GM19193 (cell line): Measurements from ENCODE around the gene SCYL1.

Experiments used
- POLR2A ChIP-seq: IDR thresholded peaks from 4 replicates; pipeline ENCODE4 v1.6.1; 2011; ENCODE audit not compliant: insufficient read depth, insufficient read length; ENCODE audit errors: extremely low read depth

Gene SCYL1

DNA sequence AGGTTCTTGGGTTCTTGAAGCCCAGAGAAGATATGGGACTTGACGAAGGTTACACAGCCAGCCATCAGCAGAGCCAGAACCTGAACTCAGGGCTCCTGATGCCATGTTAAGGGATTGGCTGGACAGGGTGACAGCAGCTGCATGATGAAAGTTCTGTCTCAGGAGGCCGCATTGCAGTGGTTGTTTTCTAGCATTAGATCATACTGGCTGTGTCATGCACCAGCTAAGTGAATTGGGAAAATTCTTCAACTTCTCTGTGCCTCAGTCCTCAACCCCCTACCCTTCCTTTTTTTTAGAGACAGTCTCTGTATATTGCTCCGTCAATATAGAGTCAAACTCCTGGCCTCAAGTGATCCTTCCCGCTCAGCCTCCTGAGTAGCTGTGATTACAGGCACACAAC is 38.7 kb downstream of the SCYL1 start:
- no peak for TF ChIP-seq POLR2A

DNA sequence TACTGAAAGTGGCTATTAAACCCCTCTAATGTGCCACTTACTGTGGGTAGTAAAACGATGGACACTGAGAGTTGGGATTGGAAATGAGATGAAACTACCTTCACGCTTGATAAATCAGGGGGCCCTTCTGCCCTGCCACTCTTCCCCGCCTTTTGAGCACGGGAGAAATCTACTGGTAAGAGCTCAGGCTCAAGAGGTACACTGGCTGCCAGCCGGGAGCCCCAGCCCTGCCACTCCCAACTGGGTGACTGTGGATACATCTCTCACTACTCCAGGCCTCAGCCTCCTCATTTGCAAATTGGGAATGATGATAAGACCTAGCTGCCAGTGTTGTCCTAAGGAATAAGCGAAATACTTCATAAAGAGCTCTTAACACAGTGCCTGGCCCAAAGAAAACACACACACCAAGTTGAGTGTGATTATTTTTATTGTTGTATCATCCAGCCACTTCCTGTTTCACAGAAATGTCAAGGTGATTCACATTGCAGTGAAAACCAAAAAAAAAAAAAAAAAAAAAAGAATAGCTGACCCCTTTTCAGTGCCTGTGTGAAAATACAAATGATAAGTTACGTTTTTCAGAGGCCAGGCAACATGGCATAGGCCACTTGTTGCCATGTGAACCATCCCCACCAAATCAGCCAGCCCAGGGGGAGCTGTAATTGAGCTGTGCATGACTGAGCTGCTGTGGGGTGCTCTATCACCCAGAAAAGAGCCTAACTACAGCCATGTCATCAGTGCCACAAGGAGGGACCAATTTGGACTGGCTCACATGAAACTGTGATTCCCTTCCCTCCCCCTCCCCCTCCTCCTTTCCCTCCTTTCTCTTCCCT is 41.0 kb downstream of the SCYL1 start:
- TF ChIP-seq POLR2A, result no peak

- no peak for TF ChIP-seq POLR2A
These were observed 44.5 kb downstream of the SCYL1 start for GRCh38 chr11:65569164-65569972.

DNA sequence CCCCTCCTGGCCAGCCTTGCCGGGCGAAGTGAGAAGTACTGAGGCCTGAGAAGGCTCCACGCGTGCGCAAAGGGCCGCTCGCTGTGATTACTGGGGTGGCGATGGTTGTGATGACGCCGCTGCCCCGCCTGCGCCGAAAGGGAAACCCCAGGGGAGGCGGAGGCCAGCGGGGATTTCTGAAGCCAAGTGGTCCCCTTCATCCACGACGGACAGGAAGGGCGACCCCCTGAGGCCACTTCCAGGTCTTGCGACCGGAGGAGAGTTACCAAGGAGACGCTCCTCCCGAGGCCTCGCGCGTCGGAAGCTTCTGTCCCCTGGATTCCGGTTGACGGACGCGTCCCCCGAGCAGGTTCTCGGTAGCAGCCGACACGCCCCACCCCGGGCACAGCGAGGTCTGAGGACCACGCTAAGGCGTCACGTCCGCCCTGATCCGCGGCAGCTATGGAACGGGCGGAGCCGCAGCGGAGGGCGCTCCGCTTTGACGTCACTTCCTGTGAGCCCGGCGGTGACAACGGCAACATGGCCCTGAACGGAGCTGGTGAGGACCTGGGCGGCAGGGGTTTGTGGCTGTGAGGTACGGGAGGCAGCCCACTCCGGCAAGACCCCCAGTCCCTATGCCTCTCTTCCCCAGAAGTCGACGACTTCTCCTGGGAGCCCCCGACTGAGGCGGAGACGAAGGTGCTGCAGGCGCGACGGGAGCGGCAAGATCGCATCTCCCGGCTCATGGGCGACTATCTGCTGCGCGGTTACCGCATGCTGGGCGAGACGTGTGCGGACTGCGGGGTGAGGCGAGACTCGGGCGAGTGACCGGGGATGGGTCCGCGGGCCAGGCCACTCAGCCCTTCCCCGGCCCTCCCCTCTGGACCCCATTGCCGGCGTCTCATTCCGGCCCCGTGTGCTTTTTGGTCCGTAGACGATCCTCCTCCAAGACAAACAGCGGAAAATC is 45.4 kb downstream of the SCYL1 start, which contains the start of gene ZNRD2:
Gene ZNRD2, plus strand, starts transcription at position 505 of the 946 bp plus-strand sequence. Its CDS starts 15 bp downstream, at position 520.
- TF ChIP-seq POLR2A, result peak; percentile 69

DNA sequence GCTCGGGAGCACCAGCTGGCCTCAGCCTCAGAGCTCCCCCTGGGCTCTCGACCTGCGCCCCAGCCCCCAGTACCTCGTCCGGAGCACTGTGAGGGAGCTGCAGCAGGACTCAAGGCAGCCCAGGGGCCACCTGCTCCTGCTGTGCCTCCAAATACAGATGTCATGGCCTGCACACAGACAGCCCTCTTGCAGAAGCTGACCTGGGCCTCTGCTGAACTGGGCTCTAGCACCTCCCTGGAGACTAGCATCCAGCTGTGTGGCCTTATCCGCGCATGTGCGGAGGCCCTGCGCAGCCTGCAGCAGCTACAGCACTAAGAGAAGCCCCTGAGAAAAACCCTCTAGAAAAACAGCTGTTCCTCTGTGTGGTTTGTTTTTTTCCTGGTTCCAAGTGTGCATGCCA is 46.5 kb downstream of the SCYL1 start:
- no peak for TF ChIP-seq POLR2A

DNA sequence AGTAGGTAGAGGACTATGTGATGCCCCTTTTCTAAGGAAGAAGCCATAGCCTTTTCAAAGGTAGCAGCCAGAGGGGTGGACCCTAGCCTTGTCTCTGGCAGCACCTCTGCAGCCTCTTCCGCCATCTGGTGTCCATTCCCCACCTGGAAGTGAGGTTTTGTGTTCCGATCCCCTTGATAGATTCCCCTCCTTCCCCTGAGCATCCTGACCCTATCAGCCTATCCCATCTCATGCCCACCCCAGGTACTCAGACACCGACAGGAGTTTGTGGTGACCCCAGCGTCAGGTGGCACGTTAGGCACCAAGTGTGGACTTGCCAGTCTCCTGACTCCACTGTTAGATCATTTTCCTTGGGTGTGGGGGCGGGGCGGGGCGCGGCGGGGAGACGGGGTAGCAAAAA is 47.1 kb downstream of the SCYL1 start:
- TF ChIP-seq POLR2A, result no peak

GRCh38 chr11:65572356-65573051 is 47.6 kb downstream of the SCYL1 start, which contains the start of gene FAM89B:
Gene FAM89B, plus strand, starts transcription at chr11:65572538. Its CDS starts 132 bp downstream, at chr11:65572670.
- peak; percentile 46 for TF ChIP-seq POLR2A

- TF ChIP-seq POLR2A, result no peak
These were observed 48.7 kb downstream of the SCYL1 start for GRCh38 chr11:65573391-65574079.

GRCh38 chr11:65574109-65574810 is 49.4 kb downstream of the SCYL1 start:
- TF ChIP-seq POLR2A, result no peak

DNA sequence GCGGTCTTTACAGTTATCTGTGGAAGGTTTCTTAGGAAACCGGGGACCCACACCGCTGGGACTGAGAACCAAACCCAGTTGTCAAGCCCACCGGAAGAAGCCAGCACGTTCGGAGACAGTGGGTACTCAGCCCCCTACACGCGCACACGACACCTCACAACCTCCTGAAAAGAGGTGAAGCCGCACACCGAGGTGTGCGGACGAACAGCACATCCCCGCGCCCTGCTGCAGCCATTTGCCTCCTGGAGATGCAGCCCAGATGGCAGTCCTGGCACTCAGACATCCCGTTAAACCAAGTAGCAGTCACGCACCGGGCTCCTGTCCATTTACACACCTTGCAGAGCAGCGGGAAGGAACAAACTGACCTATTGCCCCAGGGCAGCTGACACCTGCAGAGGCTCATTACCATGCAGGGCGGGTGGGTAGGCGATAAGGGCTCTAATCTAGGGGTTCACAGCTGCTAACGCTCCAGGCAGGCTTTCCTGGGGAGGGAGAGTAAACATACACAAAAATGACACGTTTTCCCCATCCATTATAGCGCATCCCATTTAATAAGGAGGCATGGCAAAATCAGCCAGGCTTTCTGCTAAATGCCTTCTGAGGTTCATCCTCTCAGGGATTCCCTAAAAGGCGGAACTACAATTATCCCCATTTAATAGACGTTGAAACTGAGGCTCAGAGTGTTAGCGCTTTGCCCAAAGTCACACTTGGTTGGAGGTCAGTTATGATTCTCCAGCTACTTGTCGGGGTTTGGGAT is 50.1 kb downstream of the SCYL1 start:
- no peak for TF ChIP-seq POLR2A

DNA sequence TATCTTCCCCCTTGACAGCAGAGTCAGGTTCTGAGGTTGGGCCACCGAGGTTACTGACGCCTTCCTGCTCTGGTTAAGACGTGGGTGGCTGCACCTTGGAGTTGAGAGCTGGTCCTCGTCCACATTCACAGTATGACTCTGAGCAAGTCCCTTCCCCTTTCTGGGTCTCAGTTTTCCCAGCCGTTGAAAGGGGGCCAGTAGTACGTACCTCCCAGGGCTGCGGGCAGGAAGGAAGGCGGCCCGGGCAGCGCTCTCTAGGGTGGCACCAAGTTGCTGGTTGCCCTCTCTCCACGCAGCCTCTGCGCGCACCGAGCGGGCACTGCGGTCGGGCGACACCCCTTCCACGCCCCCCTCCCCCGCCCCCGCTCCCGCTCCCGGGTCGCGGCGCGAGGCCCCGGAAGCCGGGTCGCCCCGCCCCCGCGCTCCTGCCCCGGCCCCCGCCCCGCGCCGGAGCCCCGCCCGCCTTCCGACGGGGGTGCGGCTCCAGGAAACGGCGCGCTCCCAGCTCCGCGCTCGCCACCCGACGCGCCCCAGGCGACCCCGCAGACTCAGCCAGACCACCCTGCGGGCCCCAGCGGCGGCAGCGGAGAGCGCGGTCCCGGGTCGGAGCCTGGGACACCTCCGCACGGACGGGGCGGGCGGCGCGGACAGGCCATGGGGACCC is 50.8 kb downstream of the SCYL1 start, which contains the start of gene EHBP1L1:
Gene EHBP1L1, plus strand, starts transcription at position 486 of the 664 bp plus-strand sequence. CDS start 250 bp downstream, outside the sequence.
- peak; percentile 69 for TF ChIP-seq POLR2A
